Thyroid gland (tissue), 4 donors: ENCODE measurements around the gene CIB2. TPM values are rescaled to one million over a fixed set of nuclear protein-coding genes. Genes with fewer than 3 reads are reported as not detected.
A peak's percentile ranks its signal among the peaks of the same experiment; 100 is the strongest.

ENCODE experiments used
- DNase-seq, 2 donors: peaks; one replicate each; pipeline ENCODE4 v3.0.0-alpha.2; 2019
- H3K27ac ChIP-seq, 3 donors: fragments of 200-600 bp; sonication (generic); 1 replicate in 2 of 3; 2 replicates in 1 of 3; pipeline ENCODE4 v1.5.1; 2016 to 2019; ENCODE audit warnings: mild to moderate bottlenecking in 1 of 3, moderate library complexity in 1 of 3
- H3K27me3 ChIP-seq: fragments of 200-600 bp; sonication (generic); one replicate; pipeline ENCODE4 v1.5.1; 2019
- H3K36me3 ChIP-seq, 2 donors: fragments of 200-600 bp; sonication (generic); one replicate each; pipeline ENCODE4 v1.5.1; 2016 to 2019
- H3K4me1 ChIP-seq, 2 donors: fragments of 200-600 bp; sonication (generic); one replicate each; pipeline ENCODE4 v1.5.1; 2017 to 2019
- H3K4me3 ChIP-seq, 3 donors: fragments of 200-600 bp; sonication (generic); replicated peaks in 1 of 3; 1 replicate in 2 of 3; 2 replicates in 1 of 3; pipeline ENCODE4 v1.5.1; 2016; ENCODE audit warnings: mild to moderate bottlenecking in 1 of 3
- H3K9me3 ChIP-seq: fragments of 200-600 bp; sonication (generic); one replicate; pipeline ENCODE4 v1.5.1; 2017
- POLR2A ChIP-seq, 2 donors: fragments of 450-650 bp; IDR thresholded peaks; one replicate each; pipeline ENCODE4 v1.6.1; 2017; ENCODE audit warnings: antibody characterized with exemption in 2 of 2, mild to moderate bottlenecking in 2 of 2, moderate library complexity in 1 of 2
- WGBS, 2 donors: methylation state at CpG; one replicate each; pipeline ENCODE4 v1.1.5; 2017; 5-methylcytosine and 5-hydroxymethylcytosine counted together
- intact Hi-C: fragments of 100-400 bp; cut with DNase I; formaldehyde crosslinking; loops from one replicate; pipeline ENCODE4 v1.15.1; 2023
- total RNA-seq, 4 donors: library from RNA; depleted of rRNA; stranded (reverse); fragments of >200 nt; gene quantifications; one replicate each; pipeline ENCODE4 v1.2.3, GENCODE V29; 2016
- TF ChIP-seq, protein P1 (sequence below), 6 experiments: fragments of 200-600 bp in 3 of 6; fragments of 450-650 bp in 3 of 6; sonication (generic) in 3 of 6; IDR thresholded peaks; one replicate each; pipeline ENCODE4 v1.5.1; 2016 to 2019; ENCODE audit warnings: antibody characterized with exemption in 6 of 6, mild to moderate bottlenecking in 2 of 6, inconsistent platforms in 1 of 6, moderate library complexity in 1 of 6

Gene CIB2
- total RNA-seq, 4 donors from 2014 or later: 4.1 to 7.5 (median 4.9) TPM

DNA sequence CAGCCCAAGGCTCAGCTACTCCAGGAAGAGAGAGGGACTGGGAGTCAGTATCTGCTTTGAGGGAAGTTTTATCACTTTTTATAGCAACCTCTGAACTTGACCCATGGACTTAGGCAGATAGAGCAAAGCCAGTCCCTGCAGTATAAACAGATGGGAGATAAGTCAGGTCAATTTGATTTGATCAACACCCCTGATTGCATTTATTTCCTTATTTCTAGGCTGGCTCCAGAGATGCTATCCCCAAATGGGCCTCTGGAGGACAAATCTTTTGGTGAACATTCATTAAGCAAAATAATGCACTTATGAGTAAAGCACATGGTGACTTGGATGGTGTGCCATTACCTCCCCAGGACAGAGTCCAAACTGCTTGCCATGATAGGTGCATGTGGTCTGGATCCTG, 9.0 kb upstream of the CIB2 start:
- Histone ChIP-seq H3K9me3 (no peaks in the 10 kb centered on the region), H3K36me3 (no peaks in the 10 kb centered on the region), H3K4me3 (no peak overlapping the region), H3K27ac (no peak overlapping the region), H3K27me3 (no peaks in the 10 kb centered on the region), H3K4me1 (peaks cover under 1 to 5% of the 10 kb centered on the region in 2 donors)
- no peak for DNase-seq
- intact Hi-C loops: loop anchor here (10.0 kb wide), 1 partner anchor 75 kb away; no protein-coding TSS in a partner anchor
- TF ChIP-seq, protein P1, sequence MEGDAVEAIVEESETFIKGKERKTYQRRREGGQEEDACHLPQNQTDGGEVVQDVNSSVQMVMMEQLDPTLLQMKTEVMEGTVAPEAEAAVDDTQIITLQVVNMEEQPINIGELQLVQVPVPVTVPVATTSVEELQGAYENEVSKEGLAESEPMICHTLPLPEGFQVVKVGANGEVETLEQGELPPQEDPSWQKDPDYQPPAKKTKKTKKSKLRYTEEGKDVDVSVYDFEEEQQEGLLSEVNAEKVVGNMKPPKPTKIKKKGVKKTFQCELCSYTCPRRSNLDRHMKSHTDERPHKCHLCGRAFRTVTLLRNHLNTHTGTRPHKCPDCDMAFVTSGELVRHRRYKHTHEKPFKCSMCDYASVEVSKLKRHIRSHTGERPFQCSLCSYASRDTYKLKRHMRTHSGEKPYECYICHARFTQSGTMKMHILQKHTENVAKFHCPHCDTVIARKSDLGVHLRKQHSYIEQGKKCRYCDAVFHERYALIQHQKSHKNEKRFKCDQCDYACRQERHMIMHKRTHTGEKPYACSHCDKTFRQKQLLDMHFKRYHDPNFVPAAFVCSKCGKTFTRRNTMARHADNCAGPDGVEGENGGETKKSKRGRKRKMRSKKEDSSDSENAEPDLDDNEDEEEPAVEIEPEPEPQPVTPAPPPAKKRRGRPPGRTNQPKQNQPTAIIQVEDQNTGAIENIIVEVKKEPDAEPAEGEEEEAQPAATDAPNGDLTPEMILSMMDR (IDR thresholded peaks at IDR 0.05): no peak
- no peak for TF ChIP-seq POLR2A (IDR thresholded peaks at IDR 0.05)

DNA sequence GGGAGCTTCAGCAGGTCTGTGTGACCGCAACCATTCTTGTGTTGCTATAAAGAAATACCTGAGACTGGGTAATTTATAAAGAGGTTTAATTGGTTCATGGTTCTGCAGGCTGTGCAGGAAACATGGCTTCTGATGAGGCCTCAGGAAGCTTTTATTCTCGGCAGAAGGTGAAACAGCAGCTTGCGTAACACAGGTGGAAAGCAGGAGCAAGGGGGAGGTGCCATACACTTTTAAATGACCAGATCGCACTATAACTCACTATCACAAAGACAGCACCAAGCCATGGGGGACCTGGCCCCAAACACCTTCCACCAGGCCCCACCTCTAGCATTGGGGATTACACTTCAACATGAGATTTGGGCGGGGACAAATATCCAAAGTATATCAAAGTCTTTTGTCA, 8.3 kb upstream of the CIB2 start:
- no peaks in the 10 kb centered on the region for H3K27me3 ChIP-seq
- no peak for DNase-seq
- intact Hi-C loops: no loop called here
- no peak overlapping the region for H3K27ac ChIP-seq
- peaks cover 2 to 5% of the 10 kb centered on the region in 2 donors for H3K4me1 ChIP-seq
- 91 to 95% methylated on average over 5 of the region's 5 CpGs for WGBS, 2 donors
- H3K4me3 ChIP-seq: no peak overlapping the region
- H3K36me3 ChIP-seq: no peaks in the 10 kb centered on the region
- TF ChIP-seq POLR2A (IDR thresholded peaks at IDR 0.05): no peak
- no peaks in the 10 kb centered on the region for H3K9me3 ChIP-seq

DNA sequence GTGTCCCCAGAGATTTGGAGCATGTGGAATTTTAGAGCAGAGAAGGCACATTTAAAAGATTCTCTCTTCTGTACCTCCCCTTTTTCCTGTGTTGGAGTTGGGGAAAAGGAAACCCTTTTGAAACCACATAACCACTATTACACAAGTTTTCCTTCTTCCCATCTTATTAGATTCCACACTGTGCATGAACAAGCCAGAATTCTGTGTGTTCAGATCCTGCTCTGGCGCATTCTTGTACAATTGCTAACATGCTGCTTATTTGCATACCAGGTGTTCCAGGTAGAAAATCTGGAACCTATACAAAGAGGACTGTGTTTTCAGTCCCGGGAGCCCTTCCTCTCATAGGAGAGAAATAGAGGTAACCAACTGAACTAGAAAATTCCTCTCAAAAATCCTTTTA, 2.6 kb upstream of the CIB2 start:
- no peaks in the 10 kb centered on the region for H3K27me3 ChIP-seq
- intact Hi-C loops: loop anchor here (5.0 kb wide), 1 partner anchor 58 kb away; no protein-coding TSS in a partner anchor
- H3K4me3 ChIP-seq: no peak overlapping the region
- H3K27ac ChIP-seq: no peak overlapping the region
- H3K9me3 ChIP-seq: no peaks in the 10 kb centered on the region
- TF ChIP-seq, protein P1 (IDR thresholded peaks at IDR 0.05): no peak
- no peak for TF ChIP-seq POLR2A (IDR thresholded peaks at IDR 0.05)
- DNase-seq: no peak
- 94 to 96% methylated on average over 2 of the region's 2 CpGs for WGBS, 2 donors
- peaks cover 9 to 13% of the 10 kb centered on the region in 2 donors for H3K4me1 ChIP-seq
- no peaks in the 10 kb centered on the region for H3K36me3 ChIP-seq

DNA sequence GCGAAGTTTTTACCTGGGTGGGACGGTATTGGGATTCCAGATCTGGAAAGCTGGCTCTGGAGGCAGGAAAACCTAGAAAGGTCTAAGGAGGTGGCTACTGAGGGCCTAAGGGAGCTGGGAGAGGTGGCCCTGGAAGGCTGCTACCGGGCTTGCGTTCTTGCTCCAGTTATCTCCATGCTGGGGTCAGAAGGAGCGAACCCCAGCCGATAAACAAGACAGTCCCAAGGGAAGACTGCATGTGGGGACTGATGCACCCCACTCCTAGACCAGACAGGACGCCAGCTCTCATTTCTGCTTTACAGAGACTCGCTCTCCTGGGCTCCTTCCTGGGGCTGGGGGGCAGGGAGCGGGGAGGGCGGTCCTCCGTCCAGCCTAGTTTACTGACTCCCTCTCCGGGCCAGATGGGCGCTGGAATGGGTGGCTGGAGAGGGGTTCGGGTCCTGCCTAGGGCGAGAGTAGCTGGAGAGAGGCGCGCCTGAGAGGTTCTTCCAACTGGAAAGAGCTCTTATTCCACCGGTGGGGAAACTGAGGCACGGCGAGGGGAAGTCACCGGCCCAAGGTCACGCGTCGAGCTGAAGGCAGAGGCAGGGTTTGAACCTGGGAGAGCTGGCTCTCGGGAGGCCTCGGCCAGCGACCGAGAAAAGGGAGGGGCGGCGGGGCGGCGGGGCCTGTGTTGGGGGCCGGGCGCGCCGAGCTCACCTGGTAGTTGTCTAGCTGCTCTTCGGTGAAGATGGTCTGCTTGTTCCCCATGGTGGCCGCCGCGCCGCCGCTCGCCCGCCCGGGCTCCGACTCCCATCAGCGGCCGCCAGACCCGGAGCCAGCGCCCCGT, 565 bp downstream of the CIB2 start:
- intact Hi-C loops: loop anchor here (5.0 kb wide), 1 partner anchor 62 kb away; no protein-coding TSS in a partner anchor
- DNase-seq: peak in 1 of 2 donors; percentile 9
- WGBS, 2 donors: 50 to 68% methylated on average over 23 to 28 of the region's 51 CpGs

DNA sequence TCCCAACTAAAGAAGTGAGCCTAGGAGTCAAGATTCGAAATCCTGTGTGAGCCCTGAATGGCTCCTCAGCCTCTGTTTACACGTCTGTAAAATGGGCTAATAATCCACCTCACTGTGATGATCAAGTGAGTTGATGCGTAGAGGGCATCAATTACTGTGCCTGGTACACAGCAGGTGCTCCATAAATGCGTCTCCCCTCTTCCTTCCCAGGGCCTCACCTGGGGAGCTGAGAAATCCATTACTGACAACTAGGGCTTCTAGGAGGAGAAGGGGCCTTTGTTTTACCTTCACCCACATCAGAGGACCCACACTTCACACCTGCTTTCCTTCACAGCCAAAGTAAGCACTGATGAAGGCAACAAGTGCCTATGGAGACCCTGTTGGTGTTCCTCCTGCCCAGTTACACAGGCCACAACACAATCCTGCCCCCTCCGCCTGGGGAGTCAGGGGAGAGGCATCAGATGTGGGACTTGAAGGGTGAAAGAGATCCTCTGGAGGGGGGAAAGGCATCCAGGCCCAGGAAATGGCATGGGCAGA, 1.4 kb downstream of the CIB2 start:
- Histone ChIP-seq H3K4me1 (peaks cover 7 to 8% of the 10 kb centered on the region in 2 donors), H3K9me3 (no peaks in the 10 kb centered on the region), H3K36me3 (no peaks in the 10 kb centered on the region), H3K27me3 (no peaks in the 10 kb centered on the region), H3K27ac (no peak overlapping the region), H3K4me3 (no peak overlapping the region)
- intact Hi-C loops: loop anchor here (5.0 kb wide), 1 partner anchor 62 kb away; no protein-coding TSS in a partner anchor
- TF ChIP-seq POLR2A (IDR thresholded peaks at IDR 0.05): no peak
- TF ChIP-seq, protein P1 (IDR thresholded peaks at IDR 0.05): no peak
- 97 to 98% methylated on average over 5 of the region's 5 CpGs for WGBS, 2 donors
- no peak for DNase-seq

More for the DNA sequence above, 565 bp downstream of the CIB2 start:
- TF ChIP-seq POLR2A (IDR thresholded peaks at IDR 0.05): no peak
- H3K27me3 ChIP-seq: no peaks in the 10 kb centered on the region
- H3K4me3 ChIP-seq: peak overlapping the region in 1 of 3 donors; percentile 72
- no peaks in the 10 kb centered on the region for H3K9me3 ChIP-seq
- H3K27ac ChIP-seq: peak overlapping the region in 1 of 3 donors; percentile 77
- H3K36me3 ChIP-seq: no peaks in the 10 kb centered on the region
- H3K4me1 ChIP-seq: peaks cover 9% of the 10 kb centered on the region in 2 donors
